PC-9 (cell line): Measurements from ENCODE around the gene DNAAF5. TPM values are rescaled to one million over a fixed set of nuclear protein-coding genes. Genes with fewer than 3 reads are reported as not detected.

Experiments used
- BruUV-seq: library from RNA; stranded (reverse); fragments of 400-500 nt; replicated peaks from 2 replicates; lab custom pipeline; 2021; lab: Mats Ljungman, UMichigan
- CTCF ChIA-PET: fragments of 300-600 bp; sonication (Branson Sonifier 250); formaldehyde crosslinking; loops from one replicate; lab custom pipeline; 2022; ENCODE audit warnings: antibody characterized with exemption; lab: Charles Lee
- POLR2A ChIA-PET: fragments of 300-600 bp; sonication (Branson Sonifier 250); formaldehyde crosslinking; loops from one replicate; lab custom pipeline; 2022; ENCODE audit warnings: antibody characterized with exemption; ENCODE audit not compliant: unreplicated experiment; lab: Charles Lee
- DNase-seq, 2 experiments: peaks; one replicate each; pipeline versions ENCODE4 v3.0.0 to v3.0.0-alpha.2; 2015 to 2022; ENCODE audit warnings: mixed read lengths in 1 of 2
- H2AFZ ChIP-seq: fragments of 200-600 bp; sonication (generic); 2 replicates; pipeline ENCODE4 v1.8.1; 2017; ENCODE audit warnings: antibody characterized with exemption
- H3F3A ChIP-seq: fragments of 200-600 bp; sonication (generic); 2 replicates; pipeline ENCODE4 v1.8.1; 2017; ENCODE audit warnings: antibody characterized with exemption, mild to moderate bottlenecking, low read depth; ENCODE audit not compliant: insufficient read depth
- H3K27ac ChIP-seq: fragments of 200-600 bp; sonication (generic); 2 replicates; pipeline ENCODE4 v1.6.1; 2016; ENCODE audit warnings: mixed run types
- H3K27me3 ChIP-seq: fragments of 200-600 bp; sonication (generic); 2 replicates; pipeline ENCODE4 v1.6.1; 2016; ENCODE audit warnings: low read depth, mixed run types; ENCODE audit not compliant: insufficient read depth
- H3K36me3 ChIP-seq: fragments of 200-600 bp; sonication (generic); 2 replicates; pipeline ENCODE4 v1.6.1; 2016; ENCODE audit warnings: low read depth, mixed run types
- H3K4me1 ChIP-seq: fragments of 200-600 bp; sonication (generic); replicated peaks from 2 replicates; pipeline ENCODE4 v1.6.1; 2016; ENCODE audit warnings: mixed run types; ENCODE audit not compliant: insufficient read depth
- H3K4me2 ChIP-seq: fragments of 200-600 bp; sonication (generic); 2 replicates; pipeline ENCODE4 v1.6.1; 2017; ENCODE audit warnings: mixed run types
- H3K4me3 ChIP-seq: fragments of 200-600 bp; sonication (generic); 2 replicates; pipeline ENCODE4 v1.6.1; 2016; ENCODE audit warnings: mixed run types
- H3K79me2 ChIP-seq: fragments of 200-600 bp; sonication (generic); 2 replicates; pipeline ENCODE4 v1.6.1; 2017; ENCODE audit warnings: low read depth, mixed run types
- H3K9me2 ChIP-seq: fragments of 200-600 bp; sonication (generic); 2 replicates; pipeline ENCODE4 v1.8.1; 2017; ENCODE audit warnings: mild to moderate bottlenecking; ENCODE audit not compliant: insufficient read depth
- H3K9me3 ChIP-seq: fragments of 200-600 bp; sonication (generic); 2 replicates; pipeline ENCODE4 v1.8.1; 2016; ENCODE audit warnings: low read depth; ENCODE audit not compliant: insufficient read depth
- H4K20me1 ChIP-seq: fragments of 200-600 bp; sonication (generic); 2 replicates; pipeline ENCODE4 v1.8.1; 2017; ENCODE audit not compliant: insufficient read depth
- CTCF ChIP-seq: fragments of 200-600 bp; sonication (generic); conservative IDR thresholded peaks from 2 replicates; pipeline ENCODE4 v1.6.1; 2017; ENCODE audit warnings: mixed run types, antibody characterized with exemption, mild to moderate bottlenecking, moderate library complexity
- EZH2 ChIP-seq: fragments of 200-600 bp; sonication (generic); IDR thresholded peaks from 2 replicates; pipeline ENCODE4 v1.8.0; 2017; ENCODE audit warnings: antibody characterized with exemption, low read depth
- intact Hi-C: fragments of 100-400 bp; cut with micrococcal nuclease; formaldehyde crosslinking; loops from one replicate; pipeline ENCODE4 v1.10.0; 2022; ENCODE audit not compliant: unreplicated experiment
- total RNA-seq: library from RNA; stranded (reverse); gene quantifications from 2 replicates; pipeline ENCODE4 v1.2.3, GENCODE V29; 2021

The DNAAF5 gene
- total RNA-seq, 1 experiment from 2014 or later, result 63.2 TPM

- Histone ChIP-seq H3K27ac (no peak overlapping the region), H2AFZ (no peak overlapping the region), H3K4me1 (0 out of 2 replicates have a peak, but pooled peaks cover 6% of the 10 kb centered on the region), H3K79me2 (peaks cover 22% of the 10 kb centered on the region; the same call in 1 of the 2 replicates), H3K4me3 (no peak overlapping the region), H4K20me1 (peaks cover 46% of the 10 kb centered on the region), H3F3A (peaks cover 23% of the 10 kb centered on the region), H3K9me3 (no peaks in the 10 kb centered on the region), H3K9me2 (no peaks in the 10 kb centered on the region), H3K36me3 (no peaks in the 10 kb centered on the region), H3K27me3 (no peaks in the 10 kb centered on the region), H3K4me2 (no peak overlapping the region)
- no TSS peak for BruUV-seq
- TF ChIP-seq CTCF (no peak), EZH2 (no peak)
- ChIA-PET CTCF (interaction anchor here (0.7 kb wide), 1 partner anchor 167 kb away, joined by 4 read pairs; no protein-coding TSS in a partner anchor), POLR2A (no interaction called here)
- no peak for DNase-seq
- intact Hi-C loops, result no loop called here
Measured at GRCh38 chr7:706721-707120, 19.8 kb upstream of the DNAAF5 start.

- H3K4me3 ChIP-seq, result no peak overlapping the region
- no peaks in the 10 kb centered on the region for H3K9me3 ChIP-seq
- H3K27me3 ChIP-seq, result no peaks in the 10 kb centered on the region
- H3K4me2 ChIP-seq, result no peak overlapping the region
- ChIA-PET POLR2A (no interaction called here), CTCF (no interaction called here)
- H3K9me2 ChIP-seq, result no peaks in the 10 kb centered on the region
- H3K4me1 ChIP-seq, result 0 out of 2 replicates have a peak, but pooled peaks cover 6% of the 10 kb centered on the region
- TF ChIP-seq EZH2 (no peak), CTCF (no peak)
- intact Hi-C loops, result no loop called here
- no peak overlapping the region for H2AFZ ChIP-seq
- DNase-seq, result no peak
- no peaks in the 10 kb centered on the region for H3K36me3 ChIP-seq
- H3K27ac ChIP-seq, result no peak overlapping the region
- peaks cover 23% of the 10 kb centered on the region for H3F3A ChIP-seq
- peaks cover 22% of the 10 kb centered on the region; the same call in 1 of the 2 replicates for H3K79me2 ChIP-seq
- no TSS peak for BruUV-seq
- peaks cover 43% of the 10 kb centered on the region for H4K20me1 ChIP-seq
Measured at GRCh38 chr7:707296-708000, 19.1 kb upstream of the DNAAF5 start.

GRCh38 chr7:710161-710560, 16.3 kb upstream of the DNAAF5 start:
- Histone ChIP-seq H3F3A (peaks cover 23% of the 10 kb centered on the region), H3K4me2 (no peak overlapping the region), H4K20me1 (peaks cover 54% of the 10 kb centered on the region), H3K27ac (no peak overlapping the region), H2AFZ (no peak overlapping the region), H3K9me3 (no peaks in the 10 kb centered on the region), H3K27me3 (no peaks in the 10 kb centered on the region), H3K4me3 (no peak overlapping the region), H3K79me2 (0 out of 2 replicates have a peak, but pooled peaks cover 6% of the 10 kb centered on the region), H3K36me3 (no peaks in the 10 kb centered on the region), H3K4me1 (0 out of 2 replicates have a peak, but pooled peaks cover 4% of the 10 kb centered on the region), H3K9me2 (no peaks in the 10 kb centered on the region)
- ChIA-PET CTCF (no interaction called here), POLR2A (no interaction called here)
- no peak for DNase-seq
- intact Hi-C loops, result no loop called here
- TF ChIP-seq CTCF, result no peak
- no peak for TF ChIP-seq EZH2
- BruUV-seq, result no TSS peak
